K562 (cell line): Measurements from ENCODE around the gene XPOT. TPM values are rescaled to one million over a fixed set of nuclear protein-coding genes. Genes with fewer than 3 reads are reported as not detected.

Experiments used
- ADNP ChIP-seq: fragments of 200-800 bp; sonication (Bioruptor generic); IDR thresholded peaks from 2 replicates; pipeline ENCODE4 v1.6.1; 2016; ENCODE audit warnings: missing genetic modification characterization, missing compliant biosample characterization
- BCOR ChIP-seq: fragments of 450-650 bp; IDR thresholded peaks from 2 replicates; pipeline ENCODE4 v1.6.1; 2016
- CBX2 ChIP-seq: fragments of 200-600 bp; sonication (generic); IDR thresholded peaks from one replicate; pipeline ENCODE4 v1.6.1; 2012; ENCODE audit warnings: mild to moderate bottlenecking, low read length, inconsistent platforms; ENCODE audit not compliant: insufficient read depth, poor library complexity, severe bottlenecking
- CBX3 ChIP-seq, 2 experiments: IDR thresholded peaks; 1 replicate in 1 of 2; 2 replicates in 1 of 2; pipeline ENCODE4 v1.6.1; 2012; ENCODE audit warnings: inconsistent platforms in 2 of 2, low read length in 2 of 2, borderline replicate concordance in 1 of 2, control low read depth in 1 of 2
- FOXP4 ChIP-seq: sonication (generic); formaldehyde crosslinking; IDR thresholded peaks from 2 replicates; pipeline ENCODE4 v1.8.0; 2022; ENCODE audit warnings: mild to moderate bottlenecking, missing genetic modification reagents, borderline replicate concordance
- HDGF ChIP-seq: fragments of 450-650 bp; IDR thresholded peaks from 2 replicates; pipeline ENCODE4 v1.6.1; 2016
- RBM34 ChIP-seq: fragments of 200-400 bp; formaldehyde crosslinking; IDR thresholded peaks from 2 replicates; pipeline ENCODE4 v1.6.1; 2018; ENCODE audit warnings: low read length, borderline replicate concordance; ENCODE audit not compliant: insufficient read depth
- RHOXF2B ChIP-seq: fragments of 250-450 bp; sonication (Bioruptor Pico); conservative IDR thresholded peaks from 2 replicates; pipeline ENCODE4 v1.5.1; 2021
- SRSF1 ChIP-seq: fragments of 200-400 bp; formaldehyde crosslinking; IDR thresholded peaks from 2 replicates; pipeline ENCODE4 v1.6.1; 2017; ENCODE audit warnings: mild to moderate bottlenecking, low read depth, low read length, moderate library complexity
- THAP12 ChIP-seq: fragments of 250-450 bp; sonication (Bioruptor Pico); IDR thresholded peaks from 2 replicates; pipeline ENCODE4 v1.9.0; 2021; ENCODE audit warnings: mild to moderate bottlenecking, inconsistent platforms
- THAP7 ChIP-seq: fragments of 250-450 bp; sonication (Bioruptor Pico); IDR thresholded peaks from 2 replicates; pipeline ENCODE4 v1.5.0; 2021
- THRB ChIP-seq: fragments of 450-650 bp; formaldehyde crosslinking; conservative IDR thresholded peaks from 2 replicates; pipeline ENCODE4 v1.4.0; 2022; ENCODE audit warnings: mild to moderate bottlenecking, missing genetic modification characterization
- TRIM28 ChIP-seq: fragments of 450-650 bp; IDR thresholded peaks from 2 replicates; pipeline ENCODE4 v1.6.1; 2017
- ZBTB17 ChIP-seq: fragments of 450-650 bp; formaldehyde crosslinking; IDR thresholded peaks from 2 replicates; pipeline ENCODE4 v1.4.0; 2020; ENCODE audit warnings: mild to moderate bottlenecking
- ZFP1 ChIP-seq: fragments of 450-650 bp; formaldehyde crosslinking; IDR thresholded peaks from 2 replicates; pipeline ENCODE4 v1.4.0; 2020; ENCODE audit warnings: mild to moderate bottlenecking, mixed read lengths
- ZNF174 ChIP-seq: fragments of 250-450 bp; sonication (Bioruptor Pico); IDR thresholded peaks from 2 replicates; pipeline ENCODE4 v1.4.0; 2020; ENCODE audit warnings: mild to moderate bottlenecking
- polyA plus RNA-seq, 8 experiments: library from polyadenylated mRNA; depleted of rRNA in 4 of 8; stranded (reverse) in 5 of 8; unstranded in 3 of 8; fragments of >200 nt; fragmentation: Nextera tagmentation in 2 of 8; fragmentation: Illumina TruSeq in 1 of 8; extraction: Ambion mirVana in 2 of 8; extraction: Trizol in 1 of 8; gene quantifications; 2 replicates each; pipeline versions ENCODE4 v1.2.1 to v1.2.3, GENCODE V29; 2011 to 2014; ENCODE audit warnings: inconsistent platforms in 1 of 8, missing spikeins in 1 of 8
- total RNA-seq, 7 experiments: library from RNA; depleted of rRNA in 6 of 7; stranded (reverse); fragments of >200 nt in 6 of 7; fragmentation: Illumina TruSeq in 2 of 7; extraction: Trizol in 2 of 7; gene quantifications; 2 replicates each; pipeline versions ENCODE4 v1.2.1 to v1.2.3, GENCODE V29; 2011 to 2021; ENCODE audit warnings: low replicate concordance in 1 of 7

Gene XPOT
- total and polyA plus RNA-seq, 9 of the 15 experiments (the other 6 are each of a cell fraction or from before 2014, with no cell fraction given) = 26.2 to 192 (median 102) TPM

- TF ChIP-seq RBM34 (no peak), ZFP1 (no peak), ADNP (no peak), RHOXF2B (CRISPR knock-in tag) (no peak), THRB (CRISPR knock-in tag) (no peak), SRSF1 (no peak), TRIM28 (no peak), ZBTB17 (no peak), THAP7 (CRISPR knock-in tag) (no peak), FOXP4 (CRISPR knock-in tag) (no peak), BCOR (no peak), THAP12 (CRISPR knock-in tag) (no peak), ZNF174 (CRISPR knock-in tag) (no peak), CBX3 (IDR thresholded peaks at IDR 0.05; ENCODE audit: borderline replicate concordance in 1 of 2, low read length in 2 of 2) (no peak), CBX2 (no peak), HDGF (no peak)
Measured at GRCh38 chr12:64400041-64400440, 4.2 kb upstream of the XPOT start (continued).
